PFSK-1 (cell line): Measurements from ENCODE around the gene LIN54.

Source experiments
- FOXP2 ChIP-seq: optimal IDR thresholded peaks from 2 replicates; pipeline ENCODE3; 2011; ENCODE audit warnings: borderline replicate concordance, control low read depth, inconsistent platforms; ENCODE audit not compliant: insufficient read depth; ENCODE audit errors: extremely low read length, extremely low read depth
- POLR2AphosphoS5 ChIP-seq: IDR thresholded peaks from 2 replicates; pipeline ENCODE4 v1.6.1; 2012; ENCODE audit warnings: low read depth, mild to moderate bottlenecking, control low read depth, low read length, moderate library complexity
- REST ChIP-seq, 2 experiments: IDR thresholded peaks; 2 replicates each; pipeline versions ENCODE4 v1.6.1 to v1.8.0; 2011 to 2012; ENCODE audit warnings: low read depth in 2 of 2, low read length in 2 of 2, control low read depth in 1 of 2, inconsistent platforms in 1 of 2, mild to moderate bottlenecking in 1 of 2, moderate library complexity in 1 of 2; ENCODE audit not compliant: insufficient read depth in 1 of 2
- SIN3A ChIP-seq: IDR thresholded peaks from 2 replicates; pipeline ENCODE4 v1.6.1; 2012; ENCODE audit warnings: mild to moderate bottlenecking, low read length, moderate library complexity, borderline replicate concordance; ENCODE audit not compliant: insufficient read depth
- TAF1 ChIP-seq: IDR thresholded peaks from 2 replicates; pipeline ENCODE4 v1.6.1; 2012; ENCODE audit warnings: low read length, control low read depth, borderline replicate concordance; ENCODE audit not compliant: insufficient read depth

The LIN54 gene

GRCh38 chr4:82951196-82951595, 59.4 kb downstream of the LIN54 start:
- TF ChIP-seq SIN3A, result no peak
- no peak for TF ChIP-seq TAF1
- no peak for TF ChIP-seq FOXP2
- no peak for TF ChIP-seq POLR2AphosphoS5
- no peak for TF ChIP-seq REST (IDR thresholded peaks at IDR 0.05; ENCODE audit: insufficient read depth in 1 of 2, low read depth in 2 of 2, low read length in 2 of 2)

GRCh38 chr4:82948647-82949204, 61.9 kb downstream of the LIN54 start:
- no peak for TF ChIP-seq TAF1
- no peak for TF ChIP-seq POLR2AphosphoS5

GRCh38 chr4:82947498-82947897, 63.1 kb downstream of the LIN54 start:
- TF ChIP-seq TAF1 (no peak), REST (IDR thresholded peaks at IDR 0.05; ENCODE audit: insufficient read depth in 1 of 2, low read depth in 2 of 2, low read length in 2 of 2) (no peak)

- TF ChIP-seq REST (IDR thresholded peaks at IDR 0.05; ENCODE audit: insufficient read depth in 1 of 2, low read depth in 2 of 2, low read length in 2 of 2) (no peak), POLR2AphosphoS5 (no peak), TAF1 (no peak), SIN3A (no peak), FOXP2 (no peak)
Observed at GRCh38 chr4:82939414-82939813, 71.2 kb downstream of the LIN54 start.

- no peak for TF ChIP-seq TAF1
- no peak for TF ChIP-seq REST (IDR thresholded peaks at IDR 0.05; ENCODE audit: insufficient read depth in 1 of 2, low read depth in 2 of 2, low read length in 2 of 2)
- no peak for TF ChIP-seq FOXP2
- TF ChIP-seq POLR2AphosphoS5, result no peak
- no peak for TF ChIP-seq SIN3A
Observed at GRCh38 chr4:82934441-82934840, 76.2 kb downstream of the LIN54 start.
